HAP-1 (cell line): ENCODE measurements around the gene ILRUN.
"Not testable (repeated sequence)": the region's sequence is repeated elsewhere in the genome, so short reads cannot be mapped to it uniquely, and the experiment has no call there.

Source experiments
- DNase-seq, 2 experiments: peaks; one replicate each; pipeline ENCODE4 v3.0.0-alpha.2; 2016 to 2020; ENCODE audit warnings: low spot score in 2 of 2
- H3K27me3 ChIP-seq: fragments of 250-450 bp; sonication (Bioruptor Pico); 2 replicates; pipeline ENCODE4 v1.5.1; 2020; ENCODE audit warnings: low read depth, mild to moderate bottlenecking, moderate library complexity
- H3K36me3 ChIP-seq: fragments of 250-450 bp; sonication (Bioruptor Pico); replicated peaks from 2 replicates; pipeline ENCODE4 v1.5.1; 2020; ENCODE audit warnings: mild to moderate bottlenecking
- H3K4me1 ChIP-seq: fragments of 250-450 bp; sonication (Bioruptor Pico); 2 replicates; pipeline ENCODE4 v1.5.1; 2020; ENCODE audit warnings: mild to moderate bottlenecking
- H3K4me3 ChIP-seq: fragments of 250-450 bp; sonication (Bioruptor Pico); 2 replicates; pipeline ENCODE4 v1.5.1; 2020; ENCODE audit warnings: mild to moderate bottlenecking, moderate library complexity
- H3K9me3 ChIP-seq: fragments of 250-450 bp; sonication (Bioruptor Pico); 2 replicates; pipeline ENCODE4 v1.5.1; 2020; ENCODE audit warnings: mild to moderate bottlenecking, moderate library complexity
- in situ Hi-C: fragments of 300-500 bp; cut with MboI; formaldehyde crosslinking; loops from 3 replicates; pipeline ENCODE4 v1.14.3; 2020; ENCODE audit warnings: low sequenced_read_pairs, inconsistent platforms, mixed read lengths

ILRUN gene

GRCh38 chr6:34667481-34668238, 28.9 kb downstream of the ILRUN start:
- Histone ChIP-seq H3K4me1 (peaks cover 67% of the 10 kb centered on the region), H3K27me3 (no peaks in the 10 kb centered on the region), H3K9me3 (no peaks in the 10 kb centered on the region), H3K4me3 (no peak overlapping the region), H3K36me3 (no peaks in the 10 kb centered on the region)
- no peak for DNase-seq
- in situ Hi-C loops: no loop called here

- Histone ChIP-seq H3K4me1 (peaks cover 46% of the 10 kb centered on the region), H3K27me3 (no peaks in the 10 kb centered on the region), H3K36me3 (no peaks in the 10 kb centered on the region), H3K4me3 (no peak overlapping the region), H3K9me3 (no peaks in the 10 kb centered on the region)
- no peak for DNase-seq
- in situ Hi-C loops: no loop called here
These were observed 31.5 kb downstream of the ILRUN start for GRCh38 chr6:34665019-34665418.

- H3K4me1 ChIP-seq: peaks cover 46% of the 10 kb centered on the region
- in situ Hi-C loops: no loop called here
- H3K36me3 ChIP-seq: no peaks in the 10 kb centered on the region
- H3K9me3 ChIP-seq: no peaks in the 10 kb centered on the region
- no peaks in the 10 kb centered on the region for H3K27me3 ChIP-seq
- no peak overlapping the region for H3K4me3 ChIP-seq
- no peak for DNase-seq
These were observed 32.2 kb downstream of the ILRUN start for GRCh38 chr6:34664256-34664971.

GRCh38 chr6:34663831-34664255, 32.7 kb downstream of the ILRUN start:
- Histone ChIP-seq H3K4me1 (peaks cover 50% of the 10 kb centered on the region), H3K27me3 (no peaks in the 10 kb centered on the region), H3K9me3 (no peaks in the 10 kb centered on the region), H3K36me3 (no peaks in the 10 kb centered on the region), H3K4me3 (no peak overlapping the region)
- in situ Hi-C loops: no loop called here
- no peak for DNase-seq

DNA sequence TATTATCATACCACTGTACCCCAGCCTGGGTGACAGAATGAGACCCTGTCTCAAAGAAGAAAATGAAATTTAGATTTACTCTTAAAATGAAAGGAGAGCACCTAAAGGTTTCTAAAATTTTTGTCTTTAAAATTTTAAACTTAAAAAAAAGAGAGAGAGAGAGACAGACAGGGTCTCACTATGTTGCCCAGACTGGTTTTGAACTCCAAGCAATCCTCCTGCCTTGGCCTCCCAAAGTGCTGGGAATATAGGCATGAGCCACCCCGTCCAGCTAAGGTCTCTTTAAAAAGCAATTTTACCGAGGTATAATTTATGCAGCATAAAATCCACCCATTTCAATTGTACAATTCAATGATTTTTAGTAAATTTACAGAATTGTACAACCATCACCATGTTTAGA, 33.2 kb downstream of the ILRUN start:
- no peaks in the 10 kb centered on the region for H3K27me3 ChIP-seq
- H3K9me3 ChIP-seq: no peaks in the 10 kb centered on the region
- H3K36me3 ChIP-seq: no peaks in the 10 kb centered on the region
- no peak for DNase-seq
- no peak overlapping the region for H3K4me3 ChIP-seq
- H3K4me1 ChIP-seq: peaks cover 55% of the 10 kb centered on the region
- in situ Hi-C loops: no loop called here

GRCh38 chr6:34661357-34661756, 35.2 kb downstream of the ILRUN start:
- in situ Hi-C loops: no loop called here
- Histone ChIP-seq H3K9me3 (no peaks in the 10 kb centered on the region), H3K36me3 (no peaks in the 10 kb centered on the region), H3K4me3 (no peak overlapping the region), H3K4me1 (peaks cover 56% of the 10 kb centered on the region), H3K27me3 (no peaks in the 10 kb centered on the region)
- no peak for DNase-seq

- H3K4me1 ChIP-seq: peaks cover 38% of the 10 kb centered on the region
These were observed 37.8 kb downstream of the ILRUN start for GRCh38 chr6:34658605-34659265.

DNA sequence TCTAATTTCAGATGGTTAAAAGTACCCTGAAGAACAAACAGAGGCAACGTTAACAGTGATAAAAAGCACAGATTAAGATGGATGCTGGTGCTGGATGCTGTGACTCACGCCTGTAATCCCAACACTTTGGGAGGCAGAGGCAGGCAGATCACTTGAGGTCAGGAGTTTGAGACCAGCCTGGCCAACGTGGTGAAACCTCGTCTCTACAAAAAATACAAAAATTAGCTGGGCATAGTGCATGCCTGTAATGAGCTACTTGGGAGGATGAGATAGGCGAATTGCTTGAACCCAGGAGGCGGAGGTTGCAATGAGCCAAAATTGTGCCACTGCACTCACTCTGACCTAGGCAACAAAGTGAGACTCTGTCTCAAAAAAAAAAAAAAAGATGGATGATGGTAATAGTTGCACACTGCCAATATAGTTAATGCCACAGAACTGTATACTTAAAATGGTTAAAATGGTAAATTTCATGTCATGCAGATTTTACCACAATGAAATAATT, 38.5 kb downstream of the ILRUN start:
- in situ Hi-C loops, H3K9me3 ChIP-seq: not testable (repeated sequence)
- peaks cover 35% of the 10 kb centered on the region for H3K4me1 ChIP-seq

More at GRCh38 chr6:34658605-34659265, 37.8 kb downstream of the ILRUN start:
- H3K27me3 ChIP-seq: no peaks in the 10 kb centered on the region
- DNase-seq: no peak
- in situ Hi-C loops: no loop called here
- H3K9me3 ChIP-seq: no peaks in the 10 kb centered on the region
- 0 out of 2 replicates have a peak, but pooled peaks cover 3% of the 10 kb centered on the region for H3K36me3 ChIP-seq
- no peak overlapping the region for H3K4me3 ChIP-seq

GRCh38 chr6:34657307-34657978, 39.1 kb downstream of the ILRUN start:
- H3K27me3 ChIP-seq: no peaks in the 10 kb centered on the region
- H3K36me3 ChIP-seq: peaks cover 9% of the 10 kb centered on the region
- no peaks in the 10 kb centered on the region for H3K9me3 ChIP-seq
- DNase-seq: no peak
- no peak overlapping the region for H3K4me3 ChIP-seq
- in situ Hi-C loops: no loop called here
- peaks cover 35% of the 10 kb centered on the region for H3K4me1 ChIP-seq

More for the DNA sequence above, 38.5 kb downstream of the ILRUN start:
- not testable (repeated sequence) for DNase-seq, H3K4me3 ChIP-seq, H3K27me3 ChIP-seq, H3K36me3 ChIP-seq

- H3K4me3 ChIP-seq: no peak overlapping the region
- H3K27me3 ChIP-seq: no peaks in the 10 kb centered on the region
- H3K4me1 ChIP-seq: peaks cover 35% of the 10 kb centered on the region
- in situ Hi-C loops: no loop called here
- no peaks in the 10 kb centered on the region for H3K9me3 ChIP-seq
- peaks cover 13% of the 10 kb centered on the region for H3K36me3 ChIP-seq
- no peak for DNase-seq
These were observed 39.6 kb downstream of the ILRUN start for GRCh38 chr6:34657037-34657306.

DNA sequence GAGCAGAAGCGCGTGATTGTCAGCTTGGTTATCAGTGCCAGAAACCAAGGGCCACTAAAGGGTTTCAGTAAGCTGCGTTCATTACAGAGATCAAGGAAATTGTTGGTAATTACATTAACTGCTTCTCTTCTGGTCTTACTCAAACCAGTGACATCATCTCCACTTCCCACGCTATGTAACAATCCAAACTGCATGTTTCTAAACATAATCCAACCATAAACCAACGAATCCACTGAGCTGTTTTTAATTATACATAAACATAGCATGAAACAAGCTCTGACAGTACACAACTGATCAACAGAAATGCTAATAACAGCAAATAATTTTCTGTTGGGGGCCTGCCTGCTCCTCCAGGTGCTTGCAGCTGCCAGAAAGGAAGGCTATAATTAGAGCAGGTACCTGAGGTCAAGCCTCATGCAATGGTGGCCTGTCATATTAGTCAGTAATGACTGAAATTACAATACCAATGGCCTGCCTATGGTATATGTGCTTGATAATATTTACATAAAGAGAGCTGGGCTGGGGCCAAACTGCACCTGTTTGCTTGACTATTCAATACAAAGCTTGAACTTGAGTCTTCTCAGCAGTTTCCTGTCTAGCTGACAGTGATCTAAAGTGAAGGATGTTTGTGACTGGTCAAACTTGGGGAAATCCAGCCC, 40.1 kb downstream of the ILRUN start:
- Histone ChIP-seq H3K4me3 (no peak overlapping the region), H3K4me1 (peaks cover 35% of the 10 kb centered on the region), H3K36me3 (peaks cover 13% of the 10 kb centered on the region), H3K9me3 (no peaks in the 10 kb centered on the region), H3K27me3 (no peaks in the 10 kb centered on the region)
- DNase-seq: peak in 1 of 2 experiments; percentile 36
- in situ Hi-C loops: no loop called here

DNA sequence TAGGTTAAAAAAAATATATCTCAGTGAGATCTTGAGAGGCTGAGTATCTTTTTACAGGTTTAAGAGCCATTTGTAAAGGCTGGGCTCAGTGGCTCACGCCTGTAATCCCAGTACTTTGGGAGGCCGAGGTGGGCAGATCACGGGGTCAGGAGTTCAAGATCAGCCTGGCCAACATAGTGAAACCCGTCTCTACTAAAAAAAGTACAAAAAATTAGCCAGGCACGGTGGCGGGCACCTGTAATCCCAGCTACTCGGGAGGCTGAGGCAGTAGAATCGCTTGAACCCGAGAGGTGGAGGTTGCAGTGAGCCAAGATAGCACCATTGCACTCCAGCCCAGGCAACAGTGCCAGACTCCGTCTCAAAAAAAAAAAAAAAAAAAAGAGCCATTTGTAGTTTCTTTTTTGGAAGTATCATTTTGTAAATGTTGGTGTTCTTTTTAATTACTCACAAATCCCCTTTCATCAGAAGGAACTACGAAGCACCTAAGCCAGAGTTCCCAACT, 40.6 kb downstream of the ILRUN start:
- DNase-seq, in situ Hi-C loops, H3K27me3 ChIP-seq, H3K9me3 ChIP-seq, H3K4me3 ChIP-seq: not testable (repeated sequence)
- peaks cover 35% of the 10 kb centered on the region for H3K4me1 ChIP-seq
- peaks cover 13% of the 10 kb centered on the region for H3K36me3 ChIP-seq

DNA sequence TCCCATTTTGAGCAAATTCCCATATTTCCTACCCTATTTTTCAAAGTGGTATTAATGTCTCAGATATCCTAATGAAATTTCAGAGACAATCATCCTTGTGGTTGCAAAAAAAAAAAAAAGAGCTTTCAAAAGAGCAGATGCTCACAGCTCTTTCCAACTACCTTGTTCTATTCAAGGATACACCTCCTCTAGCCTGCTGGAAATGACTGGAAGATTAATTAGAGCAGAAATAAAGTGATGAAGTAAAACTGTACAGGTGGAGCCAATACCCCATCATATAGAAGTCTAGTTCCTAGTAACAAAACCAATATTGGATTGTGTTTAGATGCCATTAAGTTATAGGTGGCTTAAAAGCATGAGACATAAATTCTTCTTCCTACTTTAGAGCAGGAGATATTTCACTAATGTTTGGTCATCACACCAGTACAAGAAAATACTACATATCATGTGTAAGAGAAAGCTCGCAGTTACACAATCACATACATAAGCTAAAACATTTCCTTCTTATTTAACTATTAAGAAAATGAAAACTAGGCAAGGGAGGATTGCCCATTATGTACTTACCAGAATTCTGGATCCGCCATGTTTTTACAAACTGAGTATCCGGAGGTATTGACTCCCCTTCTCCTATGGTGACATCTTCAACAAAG, 42.4 kb downstream of the ILRUN start:
- in situ Hi-C loops: no loop called here
- Histone ChIP-seq H3K27me3 (no peaks in the 10 kb centered on the region), H3K4me3 (no peak overlapping the region), H3K9me3 (no peaks in the 10 kb centered on the region), H3K4me1 (peaks cover 34% of the 10 kb centered on the region), H3K36me3 (peaks cover 13% of the 10 kb centered on the region)
- DNase-seq: no peak
